Smooth muscle cell (in vitro differentiated cells): Measurements from ENCODE around the gene PIH1D1. TPM values are rescaled to one million over a fixed set of nuclear protein-coding genes. Genes with fewer than 3 reads are reported as not detected.

Source experiments
- DNase-seq: peaks from one replicate; lab custom pipeline; 2025; ENCODE audit not compliant: unreplicated experiment; lab: John Stamatoyannopoulos, UW
- H2AFZ ChIP-seq: fragments of 200-600 bp; sonication (generic); 2 replicates; pipeline ENCODE4 v1.6.0; 2016; ENCODE audit warnings: antibody characterized with exemption, low read depth, mild to moderate bottlenecking
- H3F3A ChIP-seq: fragments of 200-600 bp; sonication (generic); 2 replicates; pipeline ENCODE4 v1.6.0; 2017; ENCODE audit warnings: antibody characterized with exemption, low read depth
- H3K27ac ChIP-seq: fragments of 200-600 bp; sonication (generic); 2 replicates; pipeline ENCODE4 v1.5.1; 2016; ENCODE audit warnings: low read depth, mild to moderate bottlenecking
- H3K27me3 ChIP-seq: fragments of 200-600 bp; sonication (generic); 2 replicates; pipeline ENCODE4 v1.6.1; 2016; ENCODE audit warnings: low read depth, mild to moderate bottlenecking
- H3K36me3 ChIP-seq: fragments of 200-600 bp; sonication (generic); 2 replicates; pipeline ENCODE4 v1.5.1; 2016; ENCODE audit warnings: low read depth
- H3K4me1 ChIP-seq: fragments of 200-600 bp; sonication (generic); 2 replicates; pipeline ENCODE4 v1.5.1; 2016; ENCODE audit warnings: low read depth
- H3K4me2 ChIP-seq: fragments of 200-600 bp; sonication (generic); 2 replicates; pipeline ENCODE4 v1.6.0; 2016; ENCODE audit warnings: mild to moderate bottlenecking
- H3K4me3 ChIP-seq: fragments of 200-600 bp; sonication (generic); 2 replicates; pipeline ENCODE4 v1.5.1; 2016; ENCODE audit warnings: mild to moderate bottlenecking
- H3K79me2 ChIP-seq: fragments of 200-600 bp; sonication (generic); 2 replicates; pipeline ENCODE4 v1.6.0; 2016; ENCODE audit warnings: low read depth, mild to moderate bottlenecking
- H3K9ac ChIP-seq: fragments of 200-600 bp; sonication (generic); 2 replicates; pipeline ENCODE4 v1.6.0; 2016; ENCODE audit warnings: low read depth
- H3K9me3 ChIP-seq: fragments of 200-600 bp; sonication (generic); replicated peaks from 2 replicates; pipeline ENCODE4 v1.5.1; 2016; ENCODE audit warnings: low read depth
- H4K20me1 ChIP-seq: fragments of 200-600 bp; sonication (generic); 2 replicates; pipeline ENCODE4 v1.6.0; 2016; ENCODE audit warnings: low read depth
- CTCF ChIP-seq: fragments of 200-600 bp; sonication (generic); IDR thresholded peaks from 2 replicates; pipeline ENCODE4 v1.5.1; 2017; ENCODE audit warnings: borderline replicate concordance, mild to moderate bottlenecking, antibody characterized with exemption; ENCODE audit not compliant: insufficient read depth, poor library complexity, severe bottlenecking
- WGBS: methylation state at CpG from one replicate; pipeline ENCODE4 v1.1.7; 2016; ENCODE audit warnings: low lambda C conversion rate; 5-methylcytosine and 5-hydroxymethylcytosine counted together
- polyA plus RNA-seq: library from polyadenylated mRNA; unstranded; fragments of >200 nt; fragmentation: Nextera tagmentation; extraction: Ambion mirVana; gene quantifications from 2 replicates; pipeline ENCODE4 v1.2.1, GENCODE V29; 2016
- total RNA-seq: library from RNA; depleted of rRNA; stranded (reverse); fragments of >200 nt; gene quantifications from 2 replicates; pipeline ENCODE4 v1.2.3, GENCODE V29; 2014

PIH1D1 gene
- total and polyA plus RNA-seq, 2 experiments from 2014 or later = 77.1 to 89.8 TPM

- no peaks in the 10 kb centered on the region for H3K9me3 ChIP-seq
- DNase-seq = no peak
- no peaks in the 10 kb centered on the region for H3K27me3 ChIP-seq
- H3F3A ChIP-seq = peaks cover 43% of the 10 kb centered on the region
- H4K20me1 ChIP-seq = peaks cover 53% of the 10 kb centered on the region
- peak overlapping the region; percentile 94 for H3K4me2 ChIP-seq
- no peak overlapping the region for H2AFZ ChIP-seq
- H3K4me1 ChIP-seq = peaks cover 13% of the 10 kb centered on the region
- H3K79me2 ChIP-seq = peaks cover 37% of the 10 kb centered on the region
- H3K9ac ChIP-seq = peak overlapping the region; percentile 99
- H3K4me3 ChIP-seq = peak overlapping the region; percentile 100
- WGBS = 88% methylated on average over 15 of the region's 15 CpGs
- no peak for TF ChIP-seq CTCF
- H3K36me3 ChIP-seq = no peaks in the 10 kb centered on the region
- H3K27ac ChIP-seq = peak overlapping the region; percentile 88
These were observed 38.1 kb upstream of the PIH1D1 start for GRCh38 chr19:49489601-49490167.

DNA sequence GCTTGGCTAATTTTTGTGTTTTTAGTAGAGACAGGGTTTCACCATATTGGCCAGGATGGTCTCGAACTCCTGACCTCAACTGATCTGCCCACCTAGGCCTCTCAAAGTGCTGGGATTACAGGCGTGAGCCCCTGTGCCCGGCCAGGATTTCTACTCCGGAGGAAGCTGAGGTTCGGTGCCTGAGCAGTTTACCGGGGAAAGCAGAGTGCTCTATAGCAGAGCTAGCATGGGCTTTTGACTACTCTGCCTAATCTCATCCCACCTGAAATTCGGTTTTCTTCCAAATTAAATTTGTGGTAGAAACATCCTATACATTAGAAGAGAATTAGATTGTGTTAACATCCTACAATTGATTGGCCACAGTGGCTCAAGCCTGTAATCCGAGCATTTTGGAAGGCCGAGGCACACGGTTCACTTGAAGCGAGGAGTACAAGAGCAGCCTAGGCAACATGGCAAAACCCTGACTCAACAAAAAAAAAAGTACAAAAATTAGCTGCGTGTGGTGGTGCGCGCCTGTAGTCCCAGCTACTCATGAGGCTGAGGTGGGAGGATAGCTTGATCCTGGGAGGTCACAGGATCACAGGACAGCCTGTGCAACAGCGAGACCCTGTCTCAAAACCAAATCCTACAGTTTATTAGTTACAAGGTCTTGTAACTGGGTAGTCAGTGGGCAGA is 37.4 kb upstream of the PIH1D1 start:
- H4K20me1 ChIP-seq = peaks cover 53% of the 10 kb centered on the region

DNA sequence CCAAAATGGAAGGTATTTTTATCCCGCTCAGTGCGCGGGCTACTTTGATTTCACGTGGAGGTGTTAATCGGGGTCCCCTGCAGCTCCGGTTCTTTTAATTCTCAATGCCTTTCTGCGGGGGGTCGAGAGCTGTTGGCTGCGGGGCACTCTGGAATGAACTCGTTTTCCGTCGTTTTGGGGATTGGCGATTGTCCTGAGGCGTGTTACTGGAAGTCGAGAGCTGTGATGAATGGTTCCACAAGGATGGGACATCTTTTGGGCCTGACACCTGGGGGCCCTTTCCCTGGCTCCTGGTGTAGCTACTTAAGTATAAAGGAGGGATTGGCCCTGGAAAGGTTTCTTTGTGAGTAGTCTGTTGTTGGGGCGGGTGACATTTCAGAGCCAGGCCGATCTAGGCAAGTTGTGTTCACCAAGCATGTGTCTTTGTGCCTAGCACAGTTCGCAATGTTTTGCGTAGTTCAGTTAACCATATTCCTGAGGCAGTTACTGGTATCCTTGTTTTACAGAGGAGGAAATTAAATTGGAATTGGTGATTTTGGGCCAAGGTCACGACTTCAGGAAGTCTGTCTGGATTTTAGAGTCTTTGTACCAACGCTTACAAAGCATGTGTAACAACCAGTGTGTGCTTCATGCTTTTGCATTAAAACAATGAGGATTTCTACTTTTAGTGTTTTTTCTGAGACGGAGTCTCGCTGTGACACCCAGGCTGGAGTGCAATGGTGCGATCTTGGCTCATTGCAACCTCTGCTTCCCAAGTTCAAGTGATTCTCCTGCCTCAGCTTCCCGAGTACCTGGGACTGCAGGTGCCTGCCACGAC is 36.6 kb upstream of the PIH1D1 start:
- TF ChIP-seq CTCF = no peak
- Histone ChIP-seq H3K4me1 (peaks cover 13% of the 10 kb centered on the region), H3K27ac (peak overlapping the region; percentile 88), H3K79me2 (peaks cover 37% of the 10 kb centered on the region), H2AFZ (no peak overlapping the region), H3K9ac (peak overlapping the region; percentile 99), H3F3A (peaks cover 39% of the 10 kb centered on the region), H3K27me3 (no peaks in the 10 kb centered on the region), H3K36me3 (no peaks in the 10 kb centered on the region), H3K4me2 (peak overlapping the region; percentile 94), H3K9me3 (no peaks in the 10 kb centered on the region), H4K20me1 (peaks cover 53% of the 10 kb centered on the region), H3K4me3 (peak overlapping the region; percentile 100)
- DNase-seq = no peak
- WGBS = 1% methylated on average over 26 of the region's 26 CpGs

More for the DNA sequence above, 37.4 kb upstream of the PIH1D1 start:
- H3K9me3 ChIP-seq = no peaks in the 10 kb centered on the region
- no peak overlapping the region for H2AFZ ChIP-seq
- WGBS = 25% methylated on average over 15 of the region's 15 CpGs
- H3K4me3 ChIP-seq = peak overlapping the region; percentile 100
- peak overlapping the region; percentile 94 for H3K4me2 ChIP-seq
- no peak for TF ChIP-seq CTCF
- peaks cover 37% of the 10 kb centered on the region for H3K79me2 ChIP-seq
- H3K36me3 ChIP-seq = no peaks in the 10 kb centered on the region
- peak overlapping the region; percentile 88 for H3K27ac ChIP-seq
- H3K4me1 ChIP-seq = peaks cover 13% of the 10 kb centered on the region
- no peak for DNase-seq
- H3K9ac ChIP-seq = peak overlapping the region; percentile 99
- H3K27me3 ChIP-seq = no peaks in the 10 kb centered on the region
- peaks cover 43% of the 10 kb centered on the region for H3F3A ChIP-seq
